ENCODE results near the gene KIAA0319L.

DNA sequence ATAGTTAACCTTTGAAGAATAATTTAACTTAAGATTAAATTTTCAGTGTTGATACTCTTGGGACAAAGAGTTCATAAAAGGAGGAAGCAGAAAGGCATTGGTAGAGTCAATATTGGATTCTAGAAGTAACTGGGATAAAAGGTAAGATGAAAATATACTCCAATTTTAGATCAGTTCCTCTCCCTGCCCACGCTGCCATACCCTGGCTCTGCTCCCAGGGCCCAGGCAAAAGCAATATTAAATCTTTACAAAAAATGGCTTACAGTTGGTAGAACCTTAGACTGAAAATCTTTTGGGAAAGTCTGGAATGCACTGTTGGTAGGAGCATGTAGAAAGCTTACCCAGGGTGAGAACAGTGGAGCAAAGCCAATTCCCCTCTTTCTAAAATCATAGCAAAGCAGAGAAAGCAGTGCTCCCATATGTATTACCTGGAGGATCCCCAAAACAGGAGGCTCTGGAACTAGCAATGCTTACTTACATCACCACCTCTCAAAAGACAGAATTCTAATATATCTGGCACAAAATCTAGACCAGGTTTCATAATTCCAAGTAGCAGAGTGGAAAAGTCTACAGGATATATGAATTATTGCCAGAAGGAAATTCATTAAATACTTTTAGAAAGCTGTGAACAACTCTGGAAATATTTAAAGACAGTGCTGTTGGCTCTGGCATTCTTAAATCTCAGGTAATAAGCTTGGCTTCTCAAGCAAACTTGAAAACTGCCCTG lies 24.5 kb downstream of the KIAA0319L start:
- TF ChIP-seq, protein P1, sequence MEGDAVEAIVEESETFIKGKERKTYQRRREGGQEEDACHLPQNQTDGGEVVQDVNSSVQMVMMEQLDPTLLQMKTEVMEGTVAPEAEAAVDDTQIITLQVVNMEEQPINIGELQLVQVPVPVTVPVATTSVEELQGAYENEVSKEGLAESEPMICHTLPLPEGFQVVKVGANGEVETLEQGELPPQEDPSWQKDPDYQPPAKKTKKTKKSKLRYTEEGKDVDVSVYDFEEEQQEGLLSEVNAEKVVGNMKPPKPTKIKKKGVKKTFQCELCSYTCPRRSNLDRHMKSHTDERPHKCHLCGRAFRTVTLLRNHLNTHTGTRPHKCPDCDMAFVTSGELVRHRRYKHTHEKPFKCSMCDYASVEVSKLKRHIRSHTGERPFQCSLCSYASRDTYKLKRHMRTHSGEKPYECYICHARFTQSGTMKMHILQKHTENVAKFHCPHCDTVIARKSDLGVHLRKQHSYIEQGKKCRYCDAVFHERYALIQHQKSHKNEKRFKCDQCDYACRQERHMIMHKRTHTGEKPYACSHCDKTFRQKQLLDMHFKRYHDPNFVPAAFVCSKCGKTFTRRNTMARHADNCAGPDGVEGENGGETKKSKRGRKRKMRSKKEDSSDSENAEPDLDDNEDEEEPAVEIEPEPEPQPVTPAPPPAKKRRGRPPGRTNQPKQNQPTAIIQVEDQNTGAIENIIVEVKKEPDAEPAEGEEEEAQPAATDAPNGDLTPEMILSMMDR (conservative IDR thresholded peaks at IDR 0.05; ENCODE audit: low read depth, low read length), result no peak
- no peak for TF ChIP-seq EZH2phosphoT487 (IDR thresholded peaks at IDR 0.05; ENCODE audit: borderline replicate concordance, low read length)

Data from PC-3 (cell line).